Panc1 (cell line): Measurements from ENCODE around the gene LMAN1. TPM values are rescaled to one million over a fixed set of nuclear protein-coding genes. Genes with fewer than 3 reads are reported as not detected.

ENCODE experiments used
- ATAC-seq: fragments of 200-7000 bp; cut with Tn5 transposase; 2 replicates; pipeline ENCODE4 v1.9.1; 2020; ENCODE audit warnings: mild to moderate bottlenecking, moderate library complexity
- BruUV-seq: library from RNA; stranded (reverse); fragments of 400-500 nt; replicated peaks from 2 replicates; lab custom pipeline; 2021; lab: Mats Ljungman, UMichigan
- CTCF ChIA-PET: fragments of 300-600 bp; sonication (Branson Sonifier 250); formaldehyde crosslinking; loops from one replicate; lab custom pipeline; 2022; ENCODE audit warnings: antibody characterized with exemption; lab: Charles Lee
- POLR2A ChIA-PET: fragments of 300-600 bp; sonication (Branson Sonifier 250); formaldehyde crosslinking; loops from one replicate; lab custom pipeline; 2022; ENCODE audit warnings: antibody characterized with exemption; lab: Charles Lee
- DNase-seq: peaks from one replicate; pipeline ENCODE4 v3.0.0-alpha.2; 2010; ENCODE audit warnings: low read depth, low spot score
- H3K27ac ChIP-seq: 2 replicates; pipeline ENCODE4 v1.5.1; 2011; ENCODE audit warnings: mild to moderate bottlenecking, low read length, inconsistent platforms
- H3K27me3 ChIP-seq: fragments of 200-500 bp; sonication (Bioruptor generic); 2 replicates; pipeline ENCODE4 v1.6.0; 2014; ENCODE audit warnings: low read length, inconsistent platforms; ENCODE audit not compliant: control insufficient read depth, insufficient read depth
- H3K36me3 ChIP-seq: fragments of 200-500 bp; sonication (Bioruptor generic); 2 replicates; pipeline ENCODE4 v1.5.1; 2014; ENCODE audit warnings: inconsistent platforms, mild to moderate bottlenecking, low read length, moderate library complexity; ENCODE audit not compliant: control insufficient read depth, insufficient read depth
- H3K4me1 ChIP-seq: 2 replicates; pipeline ENCODE4 v1.5.1; 2011; ENCODE audit warnings: inconsistent platforms, mild to moderate bottlenecking, low read length, moderate library complexity; ENCODE audit not compliant: control insufficient read depth, insufficient read depth
- H3K4me3 ChIP-seq, 2 experiments: 2 replicates each; pipeline ENCODE4 v1.5.1; 2011 to 2012; ENCODE audit warnings: low read depth in 2 of 2, low read length in 2 of 2, mild to moderate bottlenecking in 2 of 2, inconsistent platforms in 1 of 2, moderate library complexity in 1 of 2
- H3K9me3 ChIP-seq: fragments of 200-500 bp; sonication (Bioruptor generic); 2 replicates; pipeline ENCODE4 v1.5.1; 2014; ENCODE audit warnings: low read depth, mild to moderate bottlenecking, inconsistent platforms, low read length, moderate library complexity; ENCODE audit not compliant: control insufficient read depth, insufficient read depth
- POLR2AphosphoS5 ChIP-seq: IDR thresholded peaks from 2 replicates; pipeline ENCODE4 v1.6.1; 2012; ENCODE audit warnings: mild to moderate bottlenecking, low read depth, low read length, moderate library complexity
- SIN3A ChIP-seq: IDR thresholded peaks from 2 replicates; pipeline ENCODE4 v1.6.1; 2012; ENCODE audit warnings: low read depth, mild to moderate bottlenecking, low read length, moderate library complexity, borderline replicate concordance; ENCODE audit not compliant: insufficient read depth
- TCF7L2 ChIP-seq: IDR thresholded peaks from 2 replicates; pipeline ENCODE4 v1.6.1; 2011; ENCODE audit warnings: mild to moderate bottlenecking, low read depth, low read length, inconsistent platforms
- in situ Hi-C: cut with HindIII; loops from 2 replicates; pipeline ENCODE4 v1.10.0; 2016; ENCODE audit warnings: low sequenced_read_pairs, low pct_unique_long_range_greater_than_20kb
- intact Hi-C: fragments of 100-400 bp; cut with micrococcal nuclease; formaldehyde crosslinking; loops from one replicate; pipeline ENCODE4 v1.10.0; 2022; ENCODE audit not compliant: unreplicated experiment
- total RNA-seq: library from RNA; stranded (reverse); gene quantifications from one replicate; pipeline ENCODE4 v1.2.1, GENCODE V29; 2021; ENCODE audit not compliant: unreplicated experiment
- TF ChIP-seq, protein P1 (sequence below): fragments of 450-650 bp; IDR thresholded peaks from 2 replicates; pipeline ENCODE4 v1.5.1; 2017; ENCODE audit warnings: mild to moderate bottlenecking
- TF ChIP-seq, protein P2 (sequence below), 2 experiments: IDR thresholded peaks; 2 replicates each; pipeline ENCODE4 v1.6.1; 2011 to 2012; ENCODE audit warnings: low read depth in 2 of 2, control low read depth in 1 of 2, low read length in 1 of 2, mild to moderate bottlenecking in 1 of 2, moderate library complexity in 1 of 2; ENCODE audit not compliant: insufficient read depth in 1 of 2

The LMAN1 gene
- total RNA-seq, 1 experiment from 2014 or later = 60.8 TPM

DNA sequence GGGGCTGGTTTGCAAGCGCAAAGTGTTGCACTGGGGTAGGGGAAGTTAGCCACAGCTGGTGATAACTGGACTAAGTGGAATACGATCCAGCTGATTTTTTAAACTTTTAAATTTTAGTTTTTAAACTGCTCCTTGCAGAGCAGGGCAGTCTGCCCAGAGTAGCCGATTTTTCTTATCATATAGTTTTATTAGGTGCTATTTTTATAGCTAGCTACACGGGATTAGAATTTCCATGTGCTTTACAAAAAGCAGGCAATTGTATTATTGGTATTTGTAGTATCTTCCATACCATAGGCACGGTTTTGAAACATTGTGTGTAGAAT lies 50.2 kb downstream of the LMAN1 start:
- DNase-seq = no peak
- in situ Hi-C loops = no loop called here
- CTCF ChIA-PET = interaction anchor here (0.7 to 2.0 kb wide), 3 partner anchors 56 to 94 kb away, joined by 4 to 44 read pairs (median 14); no protein-coding TSS in a partner anchor
- H3K4me1 ChIP-seq = no peaks in the 10 kb centered on the region
- POLR2A ChIA-PET = no interaction called here
- TF ChIP-seq, protein P1, sequence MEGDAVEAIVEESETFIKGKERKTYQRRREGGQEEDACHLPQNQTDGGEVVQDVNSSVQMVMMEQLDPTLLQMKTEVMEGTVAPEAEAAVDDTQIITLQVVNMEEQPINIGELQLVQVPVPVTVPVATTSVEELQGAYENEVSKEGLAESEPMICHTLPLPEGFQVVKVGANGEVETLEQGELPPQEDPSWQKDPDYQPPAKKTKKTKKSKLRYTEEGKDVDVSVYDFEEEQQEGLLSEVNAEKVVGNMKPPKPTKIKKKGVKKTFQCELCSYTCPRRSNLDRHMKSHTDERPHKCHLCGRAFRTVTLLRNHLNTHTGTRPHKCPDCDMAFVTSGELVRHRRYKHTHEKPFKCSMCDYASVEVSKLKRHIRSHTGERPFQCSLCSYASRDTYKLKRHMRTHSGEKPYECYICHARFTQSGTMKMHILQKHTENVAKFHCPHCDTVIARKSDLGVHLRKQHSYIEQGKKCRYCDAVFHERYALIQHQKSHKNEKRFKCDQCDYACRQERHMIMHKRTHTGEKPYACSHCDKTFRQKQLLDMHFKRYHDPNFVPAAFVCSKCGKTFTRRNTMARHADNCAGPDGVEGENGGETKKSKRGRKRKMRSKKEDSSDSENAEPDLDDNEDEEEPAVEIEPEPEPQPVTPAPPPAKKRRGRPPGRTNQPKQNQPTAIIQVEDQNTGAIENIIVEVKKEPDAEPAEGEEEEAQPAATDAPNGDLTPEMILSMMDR = no peak
- TF ChIP-seq POLR2AphosphoS5 (no peak), SIN3A (no peak), TCF7L2 (no peak)
- TF ChIP-seq, protein P2, sequence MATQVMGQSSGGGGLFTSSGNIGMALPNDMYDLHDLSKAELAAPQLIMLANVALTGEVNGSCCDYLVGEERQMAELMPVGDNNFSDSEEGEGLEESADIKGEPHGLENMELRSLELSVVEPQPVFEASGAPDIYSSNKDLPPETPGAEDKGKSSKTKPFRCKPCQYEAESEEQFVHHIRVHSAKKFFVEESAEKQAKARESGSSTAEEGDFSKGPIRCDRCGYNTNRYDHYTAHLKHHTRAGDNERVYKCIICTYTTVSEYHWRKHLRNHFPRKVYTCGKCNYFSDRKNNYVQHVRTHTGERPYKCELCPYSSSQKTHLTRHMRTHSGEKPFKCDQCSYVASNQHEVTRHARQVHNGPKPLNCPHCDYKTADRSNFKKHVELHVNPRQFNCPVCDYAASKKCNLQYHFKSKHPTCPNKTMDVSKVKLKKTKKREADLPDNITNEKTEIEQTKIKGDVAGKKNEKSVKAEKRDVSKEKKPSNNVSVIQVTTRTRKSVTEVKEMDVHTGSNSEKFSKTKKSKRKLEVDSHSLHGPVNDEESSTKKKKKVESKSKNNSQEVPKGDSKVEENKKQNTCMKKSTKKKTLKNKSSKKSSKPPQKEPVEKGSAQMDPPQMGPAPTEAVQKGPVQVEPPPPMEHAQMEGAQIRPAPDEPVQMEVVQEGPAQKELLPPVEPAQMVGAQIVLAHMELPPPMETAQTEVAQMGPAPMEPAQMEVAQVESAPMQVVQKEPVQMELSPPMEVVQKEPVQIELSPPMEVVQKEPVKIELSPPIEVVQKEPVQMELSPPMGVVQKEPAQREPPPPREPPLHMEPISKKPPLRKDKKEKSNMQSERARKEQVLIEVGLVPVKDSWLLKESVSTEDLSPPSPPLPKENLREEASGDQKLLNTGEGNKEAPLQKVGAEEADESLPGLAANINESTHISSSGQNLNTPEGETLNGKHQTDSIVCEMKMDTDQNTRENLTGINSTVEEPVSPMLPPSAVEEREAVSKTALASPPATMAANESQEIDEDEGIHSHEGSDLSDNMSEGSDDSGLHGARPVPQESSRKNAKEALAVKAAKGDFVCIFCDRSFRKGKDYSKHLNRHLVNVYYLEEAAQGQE (IDR thresholded peaks at IDR 0.05; ENCODE audit: insufficient read depth in 1 of 2, low read depth in 2 of 2, low read length in 1 of 2) = no peak
- H3K27me3 ChIP-seq = peaks cover 2% of the 10 kb centered on the region; the same call in 1 of the 2 replicates
- no peaks in the 10 kb centered on the region for H3K36me3 ChIP-seq
- no peak overlapping the region for H3K27ac ChIP-seq
- H3K9me3 ChIP-seq = no peaks in the 10 kb centered on the region
- no peak; the same call in 1 of the 2 replicates for ATAC-seq
- BruUV-seq = no TSS peak
- intact Hi-C loops = loop anchor here (5.0 kb wide), 2 partner anchors 62 to 93 kb away; no protein-coding TSS in a partner anchor
- peak overlapping the region; percentile 12 to 35; a peak in 3 of 4 replicates for H3K4me3 ChIP-seq

DNA sequence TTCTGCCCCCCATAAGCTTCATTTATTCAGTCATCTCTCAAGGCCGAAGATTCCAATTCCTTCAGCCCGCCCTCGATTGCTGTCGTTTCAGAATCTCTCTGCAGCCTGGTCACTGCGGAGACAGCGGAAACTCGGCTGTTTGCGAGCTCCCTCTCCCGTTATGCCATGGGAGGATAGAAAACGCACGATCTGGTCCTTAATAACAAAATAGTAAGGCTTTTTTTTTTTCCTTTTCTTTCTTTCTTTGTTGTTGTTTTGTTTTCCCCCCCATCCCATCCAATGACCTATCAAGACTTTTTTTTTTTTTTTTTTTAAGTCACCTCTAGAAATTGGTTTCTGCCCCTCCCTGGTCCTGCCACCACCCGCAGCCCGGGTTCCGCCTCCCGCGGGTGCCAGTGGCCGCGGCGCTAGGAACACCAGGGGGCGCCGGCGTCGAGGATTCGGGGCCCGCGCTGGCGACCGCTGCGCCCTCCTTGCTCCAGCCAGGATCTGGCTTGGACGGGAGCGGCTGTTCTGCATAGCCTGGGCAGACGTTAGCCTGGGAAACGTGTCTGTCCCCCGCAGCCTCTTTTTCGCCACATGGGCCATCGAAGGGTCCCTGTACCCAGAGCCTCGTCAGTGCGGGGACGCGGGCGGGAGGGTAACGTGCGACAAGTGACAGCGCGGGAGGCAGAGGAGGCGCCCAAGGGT lies 50.7 kb downstream of the LMAN1 start:
- intact Hi-C loops = loop anchor here (5.0 kb wide), 2 partner anchors 61 to 94 kb away; no protein-coding TSS in a partner anchor
- peak overlapping the region; percentile 12 to 35; a peak in 3 of 4 replicates for H3K4me3 ChIP-seq
- BruUV-seq = no TSS peak
- H3K27ac ChIP-seq = no peak overlapping the region
- no peak for TF ChIP-seq TCF7L2
- TF ChIP-seq, protein P1 = peak; percentile 86
- no peak for TF ChIP-seq SIN3A
- peak; percentile 99 for ATAC-seq
- no peaks in the 10 kb centered on the region for H3K36me3 ChIP-seq
- peaks cover 2% of the 10 kb centered on the region; the same call in 1 of the 2 replicates for H3K27me3 ChIP-seq
- H3K9me3 ChIP-seq = no peaks in the 10 kb centered on the region
- in situ Hi-C loops = no loop called here
- ChIA-PET POLR2A (interaction anchor here (0.6 to 0.7 kb wide), 2 partner anchors 20 to 1136 kb away, joined by 5 to 11 read pairs; no protein-coding TSS in a partner anchor), CTCF (interaction anchor here (0.5 to 2.0 kb wide), 15 partner anchors 8 to 803 kb away, joined by 3 to 44 read pairs (median 6); no protein-coding TSS in a partner anchor)
- DNase-seq = peak; percentile 17
- H3K4me1 ChIP-seq = no peaks in the 10 kb centered on the region
